IMR-90 (cell line): ENCODE data around the gene MICAL1. TPM values are rescaled to one million over a fixed set of nuclear protein-coding genes. Genes with fewer than 3 reads are reported as not detected.

Experiments used
- ATAC-seq: fragments of 200-7000 bp; cut with Tn5 transposase; 2 replicates; pipeline ENCODE4 v1.9.1; 2020; ENCODE audit warnings: low read depth, mild to moderate bottlenecking, moderate library complexity
- BruUV-seq: library from RNA; stranded (reverse); fragments of 400-500 nt; replicated peaks from 2 replicates; lab custom pipeline; 2021; lab: Mats Ljungman, UMichigan
- CTCF ChIA-PET: fragments of 300-600 bp; formaldehyde crosslinking; extraction: SDS; loops from one replicate; lab custom pipeline; 2021; ENCODE audit warnings: antibody characterized with exemption; lab: Yijun Ruan, JAX
- POLR2A ChIA-PET: fragments of 300-600 bp; sonication (Branson Sonifier 250); formaldehyde crosslinking; loops from one replicate; lab custom pipeline; 2022; ENCODE audit warnings: antibody characterized with exemption; ENCODE audit not compliant: unreplicated experiment; lab: Charles Lee
- DNase-seq: peaks from one replicate; pipeline ENCODE4 v3.0.0; 2013
- H2AFZ ChIP-seq: replicated peaks from 2 replicates; pipeline ENCODE3; 2013; ENCODE audit warnings: low read length, mild to moderate bottlenecking; ENCODE audit not compliant: poor library complexity
- H2AK5ac ChIP-seq: 2 replicates; pipeline ENCODE4 v1.6.1; 2013; ENCODE audit warnings: low read depth, low read length, inconsistent platforms
- H2AK9ac ChIP-seq: replicated peaks from 2 replicates; pipeline ENCODE3; 2013; ENCODE audit warnings: mild to moderate bottlenecking, low read depth, low read length, moderate library complexity; ENCODE audit not compliant: poor library complexity
- H2BK120ac ChIP-seq: 2 replicates; pipeline ENCODE4 v1.6.1; 2013; ENCODE audit warnings: low read depth, low read length, inconsistent platforms
- H2BK15ac ChIP-seq: 3 replicates; pipeline ENCODE4 v1.6.1; 2013; ENCODE audit warnings: low read depth, low read length, inconsistent platforms
- H2BK20ac ChIP-seq: 2 replicates; pipeline ENCODE4 v1.6.1; 2013; ENCODE audit warnings: low read depth, mild to moderate bottlenecking, inconsistent platforms, low read length, moderate library complexity
- H2BK5ac ChIP-seq: 2 replicates; pipeline ENCODE4 v1.6.1; 2013; ENCODE audit warnings: mild to moderate bottlenecking, low read depth, low read length, inconsistent platforms; ENCODE audit not compliant: poor library complexity, severe bottlenecking
- H3K14ac ChIP-seq: replicated peaks from 2 replicates; pipeline ENCODE4 v1.6.1; 2013; ENCODE audit warnings: low read depth, low read length, inconsistent platforms
- H3K18ac ChIP-seq: 2 replicates; pipeline ENCODE4 v1.6.1; 2013; ENCODE audit warnings: low read depth, low read length, control low read depth
- H3K23ac ChIP-seq: 2 replicates; pipeline ENCODE4 v1.6.1; 2013; ENCODE audit warnings: low read depth, low read length, inconsistent platforms
- H3K27ac ChIP-seq: 2 replicates; pipeline ENCODE4 v1.5.1; 2013; ENCODE audit warnings: mild to moderate bottlenecking, control low read depth, low read length; ENCODE audit not compliant: insufficient read depth
- H3K27me3 ChIP-seq: 2 replicates; pipeline ENCODE4 v1.6.1; 2013; ENCODE audit warnings: low read length; ENCODE audit not compliant: control insufficient read depth, insufficient read depth
- H3K36me3 ChIP-seq: 2 replicates; pipeline ENCODE4 v1.6.1; 2013; ENCODE audit warnings: low read length, mixed read lengths; ENCODE audit not compliant: control insufficient read depth, insufficient read depth
- H3K4ac ChIP-seq: 2 replicates; pipeline ENCODE4 v1.6.1; 2013; ENCODE audit warnings: low read depth, low read length, inconsistent platforms
- H3K4me1 ChIP-seq: 2 replicates; pipeline ENCODE4 v1.6.1; 2013; ENCODE audit warnings: low read length, mixed read lengths; ENCODE audit not compliant: control insufficient read depth, insufficient read depth
- H3K4me2 ChIP-seq: 2 replicates; pipeline ENCODE4 v1.6.1; 2013; ENCODE audit warnings: low read depth, mild to moderate bottlenecking, control low read depth, low read length, moderate library complexity
- H3K4me3 ChIP-seq: 2 replicates; pipeline ENCODE4 v1.5.1; 2013; ENCODE audit warnings: low read depth, mild to moderate bottlenecking, control low read depth, low read length, moderate library complexity; ENCODE audit not compliant: insufficient read depth
- H3K56ac ChIP-seq: 2 replicates; pipeline ENCODE4 v1.6.1; 2013; ENCODE audit warnings: low read length, inconsistent platforms; ENCODE audit not compliant: insufficient read depth; ENCODE audit errors: extremely low read depth
- H3K79me1 ChIP-seq, 2 experiments: 2 replicates each; pipeline ENCODE4 v1.6.1; 2013; ENCODE audit warnings: low read length in 2 of 2, inconsistent platforms in 1 of 2, low read depth in 1 of 2
- H3K9ac ChIP-seq: 2 replicates; pipeline ENCODE4 v1.6.1; 2013; ENCODE audit warnings: low read depth, low read length, control low read depth
- H3K9me1 ChIP-seq: 2 replicates; pipeline ENCODE4 v1.6.1; 2013; ENCODE audit warnings: low read length, inconsistent platforms; ENCODE audit not compliant: insufficient read depth
- H3K9me3 ChIP-seq: 2 replicates; pipeline ENCODE4 v1.6.1; 2013; ENCODE audit warnings: low read length; ENCODE audit not compliant: control insufficient read depth, insufficient read depth
- H4K20me1 ChIP-seq: 2 replicates; pipeline ENCODE4 v1.6.1; 2013; ENCODE audit warnings: low read length, inconsistent platforms; ENCODE audit not compliant: insufficient read depth
- H4K5ac ChIP-seq: 2 replicates; pipeline ENCODE4 v1.6.1; 2013; ENCODE audit warnings: mild to moderate bottlenecking, low read depth, low read length, control low read depth
- H4K8ac ChIP-seq, 2 experiments: 2 replicates each; pipeline ENCODE4 v1.6.1; 2013; ENCODE audit warnings: low read depth in 2 of 2, low read length in 2 of 2, control low read depth in 1 of 2, inconsistent platforms in 1 of 2
- H4K91ac ChIP-seq: 2 replicates; pipeline ENCODE4 v1.6.1; 2013; ENCODE audit warnings: low read depth, low read length, inconsistent platforms; ENCODE audit not compliant: insufficient read depth
- BHLHE40 ChIP-seq: fragments of 150-350 bp; IDR thresholded peaks from 2 replicates; pipeline ENCODE4 v1.6.1; 2016; ENCODE audit warnings: mild to moderate bottlenecking, low read depth, low read length
- CEBPB ChIP-seq: IDR thresholded peaks from 2 replicates; pipeline ENCODE4 v1.6.1; 2012; ENCODE audit warnings: low read depth, low read length, improper control_type of control experiment
- CHD1 ChIP-seq: IDR thresholded peaks from 2 replicates; pipeline ENCODE4 v1.6.1; 2012; ENCODE audit warnings: low read depth, low read length, improper control_type of control experiment
- CTCF ChIP-seq: conservative IDR thresholded peaks from 2 replicates; pipeline ENCODE4 v1.5.1; 2012; ENCODE audit warnings: mild to moderate bottlenecking, low read depth, low read length, improper control_type of control experiment
- FOS ChIP-seq: fragments of 150-350 bp; IDR thresholded peaks from 2 replicates; pipeline ENCODE4 v1.6.1; 2016; ENCODE audit warnings: low read depth, low read length
- MAFK ChIP-seq: IDR thresholded peaks from 2 replicates; pipeline ENCODE4 v1.6.1; 2012; ENCODE audit warnings: low read depth, low read length, improper control_type of control experiment
- MAZ ChIP-seq: IDR thresholded peaks from 2 replicates; pipeline ENCODE4 v1.6.1; 2012; ENCODE audit warnings: low read depth, mild to moderate bottlenecking, low read length, improper control_type of control experiment, moderate library complexity, borderline replicate concordance
- MXI1 ChIP-seq: IDR thresholded peaks from 2 replicates; pipeline ENCODE4 v1.6.1; 2012; ENCODE audit warnings: low read depth, mild to moderate bottlenecking, low read length, moderate library complexity, borderline replicate concordance
- NFE2L2 ChIP-seq: fragments of 150-350 bp; IDR thresholded peaks from 2 replicates; pipeline ENCODE4 v1.6.1; 2016; ENCODE audit warnings: low read depth, mild to moderate bottlenecking, low read length
- POLR2A ChIP-seq: IDR thresholded peaks from 2 replicates; pipeline ENCODE4 v1.6.1; 2012; ENCODE audit warnings: mild to moderate bottlenecking, low read depth, low read length
- RAD21 ChIP-seq: IDR thresholded peaks from 2 replicates; pipeline ENCODE4 v1.6.1; 2012; ENCODE audit warnings: low read length, improper control_type of control experiment
- RCOR1 ChIP-seq: IDR thresholded peaks from 2 replicates; pipeline ENCODE4 v1.6.1; 2012; ENCODE audit warnings: mild to moderate bottlenecking, low read length, improper control_type of control experiment; ENCODE audit not compliant: insufficient replicate concordance
- RFX5 ChIP-seq: IDR thresholded peaks from 2 replicates; pipeline ENCODE4 v1.8.0; 2012; ENCODE audit warnings: low read depth, mild to moderate bottlenecking, low read length, moderate library complexity
- SMC3 ChIP-seq: fragments of 150-350 bp; IDR thresholded peaks from 2 replicates; pipeline ENCODE4 v1.6.1; 2016; ENCODE audit warnings: low read depth, mild to moderate bottlenecking, antibody characterized with exemption, low read length, moderate library complexity
- USF2 ChIP-seq: fragments of 150-350 bp; IDR thresholded peaks from 2 replicates; pipeline ENCODE4 v1.6.1; 2017; ENCODE audit warnings: mild to moderate bottlenecking, antibody characterized with exemption, low read length, low read depth
- WGBS, 2 experiments: methylation state at CpG; one replicate each; pipeline versions ENCODE4 v1.1.5 to v1.1.7; 2013; ENCODE audit warnings: missing lambda C conversion rate in 2 of 2; ENCODE audit not compliant: insufficient read length in 1 of 2; ENCODE audit errors: extremely low coverage in 2 of 2; 5-methylcytosine and 5-hydroxymethylcytosine counted together
- dilution Hi-C: fragments of 300-500 bp; cut with HindIII; formaldehyde crosslinking; loops from one replicate; pipeline ENCODE4 v1.14.3; 2018; ENCODE audit warnings: low sequenced_read_pairs; ENCODE audit not compliant: unreplicated experiment
- in situ Hi-C: fragments of 300-500 bp; cut with MboI; formaldehyde crosslinking; loops from 3 replicates; pipeline ENCODE4 v1.14.3; 2019; ENCODE audit warnings: low sequenced_read_pairs, inconsistent platforms, mixed read lengths
- intact Hi-C: fragments of 100-400 bp; cut with micrococcal nuclease; formaldehyde crosslinking; loops from 2 replicates; pipeline ENCODE4 v1.10.0; 2022
- polyA plus RNA-seq, 3 experiments: library from polyadenylated mRNA; depleted of rRNA; stranded (reverse); fragments of >200 nt; gene quantifications; 2 replicates each; pipeline ENCODE4 v1.2.3, GENCODE V29; 2012; ENCODE audit warnings: low replicate concordance in 1 of 3
- total RNA-seq: library from RNA; depleted of rRNA; stranded (reverse); fragments of >200 nt; gene quantifications from 2 replicates; pipeline ENCODE4 v1.2.3, GENCODE V29; 2012
- TF ChIP-seq, protein P1 (sequence below): fragments of 150-350 bp; IDR thresholded peaks from 2 replicates; pipeline ENCODE4 v1.6.1; 2016; ENCODE audit warnings: low read depth, mild to moderate bottlenecking, low read length, moderate library complexity, borderline replicate concordance

Gene MICAL1
- total and polyA plus RNA-seq, 2 of the 4 experiments (the other 2 are of a cell fraction), result 30.5 to 57.1 TPM

- Histone ChIP-seq H3K4me3 (no peak overlapping the region), H2AFZ (no peak overlapping the region), H2BK120ac (no peak overlapping the region), H3K27me3 (no peaks in the 10 kb centered on the region), H3K23ac (no peak overlapping the region), H3K9me1 (peaks cover 8% of the 10 kb centered on the region), H4K5ac (no peak overlapping the region), H3K9me3 (no peaks in the 10 kb centered on the region), H2AK9ac (no peak overlapping the region), H3K4me1 (peaks cover 7% of the 10 kb centered on the region), H3K27ac (no peak overlapping the region), H4K91ac (no peak overlapping the region), H3K18ac (no peak overlapping the region), H2BK20ac (no peak overlapping the region), H3K4ac (no peak overlapping the region), H3K14ac (no peak overlapping the region), H2BK15ac (no peak overlapping the region), H3K79me1 (peaks cover 47 to 60% of the 10 kb centered on the region in 2 experiments), H4K8ac (no peak overlapping the region), H3K9ac (no peak overlapping the region), H2BK5ac (no peak overlapping the region), H3K4me2 (no peak overlapping the region), H4K20me1 (peaks cover 7% of the 10 kb centered on the region; the same call in 1 of the 2 replicates), H3K36me3 (peaks cover 25% of the 10 kb centered on the region), H3K56ac (no peak overlapping the region), H2AK5ac (no peak overlapping the region)
- in situ Hi-C loops (no loop called here), intact Hi-C loops (no loop called here), dilution Hi-C loops (no loop called here)
- WGBS, 2 experiments, result no CpG with 5 or more reads among the region's 9 CpGs
- DNase-seq, result no peak
- ChIA-PET POLR2A (no interaction called here), CTCF (no interaction called here)
- ATAC-seq, result no peak
- no peak for TF ChIP-seq POLR2A
- no peak for TF ChIP-seq RCOR1
- TF ChIP-seq RAD21, result no peak
- TF ChIP-seq, protein P1, sequence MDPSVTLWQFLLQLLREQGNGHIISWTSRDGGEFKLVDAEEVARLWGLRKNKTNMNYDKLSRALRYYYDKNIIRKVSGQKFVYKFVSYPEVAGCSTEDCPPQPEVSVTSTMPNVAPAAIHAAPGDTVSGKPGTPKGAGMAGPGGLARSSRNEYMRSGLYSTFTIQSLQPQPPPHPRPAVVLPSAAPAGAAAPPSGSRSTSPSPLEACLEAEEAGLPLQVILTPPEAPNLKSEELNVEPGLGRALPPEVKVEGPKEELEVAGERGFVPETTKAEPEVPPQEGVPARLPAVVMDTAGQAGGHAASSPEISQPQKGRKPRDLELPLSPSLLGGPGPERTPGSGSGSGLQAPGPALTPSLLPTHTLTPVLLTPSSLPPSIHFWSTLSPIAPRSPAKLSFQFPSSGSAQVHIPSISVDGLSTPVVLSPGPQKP, result no peak
- no peak for TF ChIP-seq RFX5
- TF ChIP-seq CEBPB, result no peak
- TF ChIP-seq MAFK, result no peak
- no peak for TF ChIP-seq SMC3
- TF ChIP-seq BHLHE40, result no peak
- TF ChIP-seq NFE2L2, result no peak
- no peak for TF ChIP-seq CHD1
- no peak for TF ChIP-seq MAZ
- TF ChIP-seq USF2, result no peak
- TF ChIP-seq CTCF, result no peak
- no peak for TF ChIP-seq MXI1
- no peak for TF ChIP-seq FOS
- BruUV-seq, result no TSS peak
Measured at GRCh38 chr6:109478222-109478805, 22.7 kb upstream of the MICAL1 start.
